ENCODE results near the gene ITPR2.

ITPR2 gene

DNA sequence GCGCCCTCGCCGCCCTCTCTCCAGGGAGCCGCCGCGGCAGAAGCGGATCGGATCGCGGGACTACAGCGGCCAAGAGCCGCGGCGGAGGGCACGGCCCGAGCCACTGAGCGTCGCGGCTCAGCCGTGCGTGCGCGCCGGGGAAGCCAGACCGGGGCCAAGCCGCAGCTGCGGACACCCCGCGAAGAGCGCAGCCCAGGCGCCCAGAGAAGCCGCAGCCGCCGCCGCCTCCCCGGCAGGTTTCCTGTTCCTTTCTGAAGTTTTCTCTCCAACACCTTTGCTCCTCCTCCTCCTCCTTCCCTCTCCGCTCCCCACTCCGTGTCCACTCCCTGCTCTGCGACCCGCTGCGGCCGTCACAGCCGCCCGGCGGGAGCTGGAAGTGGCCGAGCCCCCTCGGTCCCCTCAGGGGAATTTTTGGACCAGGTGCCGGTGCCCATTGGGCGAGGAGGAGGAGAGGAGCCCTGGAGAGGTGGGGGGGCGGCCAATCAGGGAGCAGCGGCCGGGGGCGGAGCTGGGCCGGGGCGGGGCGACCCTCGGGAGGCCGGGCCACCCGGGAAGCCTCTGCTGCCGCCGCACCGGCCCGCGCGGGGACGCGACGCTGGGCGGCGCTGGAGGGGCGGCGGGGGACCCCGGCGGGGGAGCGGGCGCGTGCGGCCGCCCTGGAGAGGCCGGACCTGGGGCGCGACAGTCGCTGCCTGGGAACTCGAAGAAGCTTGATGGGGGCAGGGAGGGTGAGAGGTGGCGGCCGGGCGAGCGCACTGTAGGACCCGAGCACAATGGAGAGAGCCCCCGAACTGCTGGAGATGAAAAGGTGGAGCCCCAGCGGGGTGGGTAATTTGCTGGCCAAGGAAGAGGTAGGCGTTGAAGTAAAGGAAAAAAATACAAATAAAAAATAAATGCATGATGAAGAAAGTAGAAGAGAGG lies at the start of gene ITPR2:
Gene ITPR2 (minus strand): TSS at position 373 of the 921 bp plus-strand sequence. CDS start 413 bp downstream, outside the sequence.
- Histone ChIP-seq H3K9ac (ENCODE audit: low read length) (peak within 1 kb of the TSS; percentile 87), H3K27me3 (replicated peaks; ENCODE audit: insufficient read depth, low read length) (no peaks in the 10 kb centered on the region), H3K4me1 (ENCODE audit: low read length) (peaks cover 14% of the 10 kb centered on the region), H3K4me3 (ENCODE audit: low read length) (peak within 1 kb of the TSS; percentile 93), H3F3A (ENCODE audit: insufficient read depth, low read length) (peaks cover 24% of the 10 kb centered on the region), H3K79me2 (ENCODE audit: low read length) (peaks cover 43% of the 10 kb centered on the region), H3K27ac (ENCODE audit: low read length) (peak within 1 kb of the TSS; percentile 89), H3K9me3 (replicated peaks; ENCODE audit: insufficient read depth, low read length) (no peaks in the 10 kb centered on the region), H3K9me2 (replicated peaks; ENCODE audit: insufficient read depth, low read length) (no peaks in the 10 kb centered on the region), H2AFZ (ENCODE audit: low read length) (peak within 1 kb of the TSS; percentile 94), H3K4me2 (ENCODE audit: low read depth, low read length) (peak within 1 kb of the TSS; percentile 83), H3K36me3 (replicated peaks; ENCODE audit: insufficient read depth, low read length) (no peaks in the 10 kb centered on the region), H4K20me1 (ENCODE audit: insufficient read depth, low read length) (no peaks in the 10 kb centered on the region)
- peak; percentile 94 for DNase-seq
- TF ChIP-seq EZH2 (optimal IDR thresholded peaks at IDR 0.05; ENCODE audit: low read depth, low read length), result no peak
- no peak for TF ChIP-seq EZH2phosphoT487 (IDR thresholded peaks at IDR 0.05; ENCODE audit: low read length)
- TF ChIP-seq, protein P1, sequence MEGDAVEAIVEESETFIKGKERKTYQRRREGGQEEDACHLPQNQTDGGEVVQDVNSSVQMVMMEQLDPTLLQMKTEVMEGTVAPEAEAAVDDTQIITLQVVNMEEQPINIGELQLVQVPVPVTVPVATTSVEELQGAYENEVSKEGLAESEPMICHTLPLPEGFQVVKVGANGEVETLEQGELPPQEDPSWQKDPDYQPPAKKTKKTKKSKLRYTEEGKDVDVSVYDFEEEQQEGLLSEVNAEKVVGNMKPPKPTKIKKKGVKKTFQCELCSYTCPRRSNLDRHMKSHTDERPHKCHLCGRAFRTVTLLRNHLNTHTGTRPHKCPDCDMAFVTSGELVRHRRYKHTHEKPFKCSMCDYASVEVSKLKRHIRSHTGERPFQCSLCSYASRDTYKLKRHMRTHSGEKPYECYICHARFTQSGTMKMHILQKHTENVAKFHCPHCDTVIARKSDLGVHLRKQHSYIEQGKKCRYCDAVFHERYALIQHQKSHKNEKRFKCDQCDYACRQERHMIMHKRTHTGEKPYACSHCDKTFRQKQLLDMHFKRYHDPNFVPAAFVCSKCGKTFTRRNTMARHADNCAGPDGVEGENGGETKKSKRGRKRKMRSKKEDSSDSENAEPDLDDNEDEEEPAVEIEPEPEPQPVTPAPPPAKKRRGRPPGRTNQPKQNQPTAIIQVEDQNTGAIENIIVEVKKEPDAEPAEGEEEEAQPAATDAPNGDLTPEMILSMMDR (IDR thresholded peaks at IDR 0.05; ENCODE audit: low read length), result no peak

DNA sequence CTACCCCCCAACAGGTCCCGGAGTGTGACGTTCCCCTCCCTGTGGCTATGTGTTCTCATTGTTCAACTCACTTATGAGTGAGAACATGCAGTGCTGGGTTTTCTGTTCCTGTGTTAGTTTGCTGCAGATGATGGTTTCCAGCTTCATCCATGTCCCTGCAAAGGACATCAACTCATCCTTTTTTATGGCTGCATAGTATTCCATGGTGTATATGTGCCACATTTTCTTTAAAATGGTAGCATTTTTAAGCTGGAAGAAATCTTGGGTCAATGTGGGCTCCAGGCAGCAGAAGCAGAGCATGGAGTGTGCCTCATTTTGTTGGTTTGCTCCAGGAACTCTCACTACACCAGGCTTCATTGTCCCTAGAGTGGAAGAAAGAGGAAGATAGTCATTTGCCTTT lies 47.6 kb upstream of the ITPR2 start:
- no peak overlapping the region for H3K4me3 ChIP-seq (ENCODE audit: low read length)
- no peak overlapping the region for H3K4me2 ChIP-seq (ENCODE audit: low read depth, low read length)
- H3K79me2 ChIP-seq (ENCODE audit: low read length), result no peaks in the 10 kb centered on the region
- H3K9me2 ChIP-seq (replicated peaks; ENCODE audit: insufficient read depth, low read length), result no peaks in the 10 kb centered on the region
- no peak for DNase-seq
- H4K20me1 ChIP-seq (ENCODE audit: insufficient read depth, low read length), result no peaks in the 10 kb centered on the region
- H3K4me1 ChIP-seq (ENCODE audit: low read length), result peaks cover 16% of the 10 kb centered on the region
- no peak overlapping the region for H2AFZ ChIP-seq (ENCODE audit: low read length)
- no peak overlapping the region for H3K27ac ChIP-seq (ENCODE audit: low read length)
- H3K36me3 ChIP-seq (replicated peaks; ENCODE audit: insufficient read depth, low read length), result no peaks in the 10 kb centered on the region
- no peak for TF ChIP-seq EZH2phosphoT487 (IDR thresholded peaks at IDR 0.05; ENCODE audit: low read length)
- no peaks in the 10 kb centered on the region for H3K9me3 ChIP-seq (replicated peaks; ENCODE audit: insufficient read depth, low read length)
- H3K27me3 ChIP-seq (replicated peaks; ENCODE audit: insufficient read depth, low read length), result no peaks in the 10 kb centered on the region
- no peaks in the 10 kb centered on the region for H3F3A ChIP-seq (ENCODE audit: insufficient read depth, low read length)
- no peak overlapping the region for H3K9ac ChIP-seq (ENCODE audit: low read length)

DNA sequence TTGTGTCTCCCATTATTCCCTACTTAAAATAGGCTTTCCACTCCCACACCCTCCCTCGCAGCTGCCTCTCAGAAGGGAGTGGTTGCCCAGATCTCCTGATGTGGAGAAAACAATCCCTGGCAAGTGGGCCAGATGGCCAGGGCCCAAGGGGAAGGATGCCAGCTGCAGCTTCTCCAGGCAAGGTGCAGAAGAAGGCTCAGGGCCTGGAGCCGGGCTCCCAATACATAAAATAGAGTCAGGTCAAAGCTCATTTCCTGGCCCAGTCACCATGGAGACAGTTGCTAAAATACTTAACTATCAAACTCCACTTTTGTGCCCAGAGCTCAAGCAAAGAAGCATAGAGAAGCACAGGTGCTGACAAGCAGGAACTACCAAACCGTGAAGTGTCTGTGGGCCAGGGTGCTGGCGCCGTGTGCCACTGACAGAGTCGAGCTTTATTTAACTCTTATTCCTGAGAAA lies 45.7 kb upstream of the ITPR2 start:
- Histone ChIP-seq H2AFZ (ENCODE audit: low read length) (peak overlapping the region; percentile 8; the same call in 1 of the 2 replicates), H3K27ac (ENCODE audit: low read length) (peak overlapping the region; percentile 40; the same call in 1 of the 2 replicates), H3K36me3 (replicated peaks; ENCODE audit: insufficient read depth, low read length) (no peaks in the 10 kb centered on the region), H3K9ac (ENCODE audit: low read length) (peak overlapping the region; percentile 19; the same call in 1 of the 2 replicates), H3K4me1 (ENCODE audit: low read length) (peaks cover 22% of the 10 kb centered on the region), H3K9me2 (replicated peaks; ENCODE audit: insufficient read depth, low read length) (no peaks in the 10 kb centered on the region), H3K4me3 (ENCODE audit: low read length) (no peak overlapping the region), H3K4me2 (ENCODE audit: low read depth, low read length) (peak overlapping the region; percentile 17; the same call in 1 of the 2 replicates), H3K79me2 (ENCODE audit: low read length) (no peaks in the 10 kb centered on the region), H3K27me3 (replicated peaks; ENCODE audit: insufficient read depth, low read length) (no peaks in the 10 kb centered on the region), H3K9me3 (replicated peaks; ENCODE audit: insufficient read depth, low read length) (no peaks in the 10 kb centered on the region), H3F3A (ENCODE audit: insufficient read depth, low read length) (no peaks in the 10 kb centered on the region), H4K20me1 (ENCODE audit: insufficient read depth, low read length) (no peaks in the 10 kb centered on the region)
- TF ChIP-seq, protein P1 (IDR thresholded peaks at IDR 0.05; ENCODE audit: low read length), result no peak
- TF ChIP-seq EZH2phosphoT487 (IDR thresholded peaks at IDR 0.05; ENCODE audit: low read length), result no peak
- no peak for TF ChIP-seq EZH2 (optimal IDR thresholded peaks at IDR 0.05; ENCODE audit: low read depth, low read length)
- DNase-seq, result peak; percentile 77

All from MM.1S (cell line).